Hematopoietic multipotent progenitor cell treated with erythropoietin and hydrocortisone succinate and interleukin-3 and kit ligand, for 17 days (in vitro differentiated cells): Measurements from ENCODE around the gene ARHGAP24.

Experiments
- DNase-seq: peaks from one replicate; pipeline ENCODE4 v3.0.0-alpha.2; 2015; ENCODE audit warnings: low spot score

ARHGAP24 gene

DNA sequence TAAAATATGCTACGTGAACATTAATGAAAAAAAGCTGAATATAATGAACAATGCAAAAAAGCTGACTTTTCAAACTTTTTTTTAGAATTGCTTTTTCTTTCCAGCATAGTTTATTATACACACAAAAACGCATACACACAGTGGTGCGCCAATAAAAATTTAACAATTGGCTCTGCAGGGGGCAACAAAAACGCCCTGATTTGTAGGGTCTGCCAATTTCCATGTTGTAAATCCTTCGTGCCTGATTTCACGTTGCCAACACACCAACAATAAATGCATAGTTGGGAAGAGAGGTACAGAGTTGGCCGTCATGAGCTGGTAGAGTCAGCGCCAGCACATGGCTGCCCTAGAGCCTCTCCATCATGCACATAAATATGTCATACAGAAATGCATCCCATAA is 551.8 kb downstream of the ARHGAP24 start:
- no peak for DNase-seq

DNA sequence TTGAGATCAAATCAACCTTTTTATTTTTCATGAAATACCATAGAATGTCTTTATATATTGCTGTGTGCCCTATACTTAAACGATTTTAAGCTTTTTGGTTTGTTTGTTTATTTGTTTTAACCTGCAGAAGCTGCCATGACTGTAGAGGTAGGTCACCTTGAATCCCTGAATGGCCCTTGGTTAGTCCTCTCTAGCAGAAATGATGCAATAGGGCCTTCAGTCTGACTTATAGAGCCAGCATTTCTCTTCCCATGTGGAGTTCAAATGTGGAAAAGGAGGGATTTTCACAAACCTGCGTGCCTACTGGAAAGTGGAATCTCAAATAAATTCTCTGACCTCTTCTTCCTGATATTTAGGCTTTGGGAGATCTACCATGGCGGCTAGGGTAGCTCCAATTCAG is 557.0 kb downstream of the ARHGAP24 start:
- no peak for DNase-seq

DNA sequence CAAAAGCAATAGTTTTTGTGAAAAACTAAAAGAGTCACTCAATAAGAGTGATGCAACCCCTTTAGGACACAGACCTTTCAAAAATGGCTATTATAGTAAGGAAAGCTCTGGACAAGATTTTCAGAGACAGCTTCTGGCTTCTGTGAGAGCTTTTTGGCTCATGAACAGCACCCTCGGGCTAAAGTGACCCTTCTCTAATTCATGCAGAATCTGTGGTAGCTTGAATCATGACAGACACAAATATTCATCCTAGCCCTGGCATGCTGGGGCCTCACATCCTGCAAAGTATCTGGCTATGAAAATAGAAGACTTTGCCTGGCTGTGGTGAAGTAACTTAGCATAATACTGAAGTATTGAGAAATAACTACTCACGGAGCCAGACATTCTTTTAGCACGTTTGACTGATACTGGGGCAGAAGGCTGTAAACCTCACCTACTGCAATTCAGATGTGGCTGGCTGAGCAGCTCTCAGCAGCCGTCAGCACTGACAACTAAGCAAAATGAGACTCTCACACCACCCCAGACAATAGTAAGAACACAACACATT is 557.6 kb downstream of the ARHGAP24 start:
- no peak for DNase-seq

GRCh38 chr4:86033171-86033570 is 558.2 kb downstream of the ARHGAP24 start:
- DNase-seq = no peak

DNA sequence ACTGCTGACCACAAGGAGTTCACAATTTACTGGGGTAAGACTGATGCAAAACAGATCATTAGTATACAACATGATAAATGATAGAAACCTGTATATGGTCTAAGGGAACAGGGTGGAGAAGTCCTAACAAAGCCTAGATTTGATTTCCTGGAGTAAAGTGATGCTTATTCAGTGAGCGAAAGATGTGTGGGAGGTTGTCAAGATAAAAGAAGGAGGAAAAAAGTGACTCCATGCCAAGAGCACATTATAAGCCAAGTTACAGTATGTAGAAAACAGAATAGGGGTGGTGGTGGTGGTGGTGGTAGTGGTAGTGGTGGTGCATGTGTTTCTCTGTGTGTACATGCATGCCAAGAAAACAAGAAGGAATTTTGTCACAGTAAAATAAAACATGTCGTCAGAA is 559.7 kb downstream of the ARHGAP24 start:
- no peak for DNase-seq

GRCh38 chr4:86035688-86036087 is 560.7 kb downstream of the ARHGAP24 start:
- DNase-seq = no peak

- no peak for DNase-seq
These were observed 561.8 kb downstream of the ARHGAP24 start for GRCh38 chr4:86036736-86037135.

- DNase-seq = no peak
These were observed 563.1 kb downstream of the ARHGAP24 start for GRCh38 chr4:86038037-86038436.

DNA sequence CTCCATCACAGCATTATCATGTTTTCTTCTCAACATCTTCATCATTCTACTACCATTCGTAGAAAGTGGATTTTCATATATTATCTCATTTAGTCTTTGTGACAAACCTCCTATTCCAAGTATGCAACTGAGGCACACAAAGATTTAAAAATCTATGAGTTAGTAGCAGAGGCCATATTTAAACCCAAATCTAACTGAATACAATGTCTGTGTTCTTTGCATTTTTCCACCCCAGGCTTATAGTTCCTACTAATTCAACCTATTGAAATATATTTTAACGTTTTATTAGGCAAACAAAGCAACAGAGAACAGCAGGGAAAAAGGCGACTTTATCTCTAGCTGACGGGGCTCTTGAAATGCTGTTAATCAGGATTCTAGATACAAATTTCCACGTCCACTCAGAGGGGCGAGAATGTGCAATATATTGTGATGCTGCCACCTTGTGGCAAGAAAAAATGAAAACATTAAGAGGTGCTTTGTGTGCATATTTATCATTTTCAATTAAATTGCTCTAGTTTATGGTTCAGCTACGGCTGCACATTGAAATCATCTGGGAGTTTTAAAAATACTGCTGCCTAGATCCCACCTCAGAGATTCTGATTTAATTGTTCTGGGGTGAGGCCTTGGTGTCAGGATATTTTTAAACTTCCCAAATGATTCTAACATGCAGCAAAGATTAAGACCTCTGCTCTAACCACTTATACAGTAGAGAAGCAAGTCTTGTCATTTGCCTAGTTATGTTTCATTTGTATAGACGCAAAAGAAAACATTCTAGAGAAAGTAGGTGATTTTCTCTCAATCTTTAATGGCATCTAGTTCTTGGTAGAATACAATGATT is 569.0 kb downstream of the ARHGAP24 start:
- peak; percentile 10 for DNase-seq

- no peak for DNase-seq
These were observed 569.6 kb downstream of the ARHGAP24 start for GRCh38 chr4:86044593-86044985.

DNA sequence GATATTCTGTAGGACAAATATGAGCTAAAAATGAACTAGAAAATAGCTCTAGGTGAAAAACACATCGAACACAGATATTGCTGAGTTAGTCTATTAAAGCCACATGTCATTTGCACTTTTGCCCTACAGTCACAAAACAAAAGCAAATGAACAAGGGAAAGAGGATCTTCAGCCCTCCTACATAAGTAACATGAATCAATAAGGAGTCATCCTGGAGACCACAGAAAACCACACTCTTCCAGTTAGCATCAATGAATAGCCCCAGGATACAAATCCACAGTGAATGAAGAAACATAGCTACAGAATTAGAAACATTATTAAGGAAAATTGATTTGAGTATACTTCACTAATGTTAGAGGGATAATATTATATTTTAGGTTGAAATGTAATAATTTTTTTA is 573.5 kb downstream of the ARHGAP24 start:
- DNase-seq = no peak

DNA sequence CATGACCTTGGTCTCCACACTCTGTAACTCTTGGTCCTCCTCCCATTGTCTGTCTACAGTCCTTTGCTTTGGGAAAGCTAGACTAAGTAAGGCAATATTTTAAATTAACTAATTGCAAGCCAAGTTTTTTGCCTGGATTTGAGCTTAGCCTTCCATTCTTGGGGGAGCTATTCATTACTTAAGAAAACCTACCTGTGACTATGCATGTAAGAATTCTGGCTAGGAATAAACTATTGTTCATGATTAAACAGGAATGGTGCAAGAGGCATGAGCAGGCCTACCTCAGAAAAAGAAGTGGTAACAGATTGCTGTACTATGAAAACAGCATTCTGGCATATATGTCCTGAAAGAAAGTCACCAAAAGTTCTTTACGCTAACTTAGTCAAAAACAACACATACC is 575.5 kb downstream of the ARHGAP24 start:
- DNase-seq = no peak
